GM10847 (cell line): ENCODE data around the gene MRPL49.

ENCODE experiments used
- POLR2A ChIP-seq: IDR thresholded peaks from 2 replicates; pipeline ENCODE4 v1.6.1; 2011; ENCODE audit not compliant: insufficient read length; ENCODE audit errors: extremely low read depth

MRPL49 gene

DNA sequence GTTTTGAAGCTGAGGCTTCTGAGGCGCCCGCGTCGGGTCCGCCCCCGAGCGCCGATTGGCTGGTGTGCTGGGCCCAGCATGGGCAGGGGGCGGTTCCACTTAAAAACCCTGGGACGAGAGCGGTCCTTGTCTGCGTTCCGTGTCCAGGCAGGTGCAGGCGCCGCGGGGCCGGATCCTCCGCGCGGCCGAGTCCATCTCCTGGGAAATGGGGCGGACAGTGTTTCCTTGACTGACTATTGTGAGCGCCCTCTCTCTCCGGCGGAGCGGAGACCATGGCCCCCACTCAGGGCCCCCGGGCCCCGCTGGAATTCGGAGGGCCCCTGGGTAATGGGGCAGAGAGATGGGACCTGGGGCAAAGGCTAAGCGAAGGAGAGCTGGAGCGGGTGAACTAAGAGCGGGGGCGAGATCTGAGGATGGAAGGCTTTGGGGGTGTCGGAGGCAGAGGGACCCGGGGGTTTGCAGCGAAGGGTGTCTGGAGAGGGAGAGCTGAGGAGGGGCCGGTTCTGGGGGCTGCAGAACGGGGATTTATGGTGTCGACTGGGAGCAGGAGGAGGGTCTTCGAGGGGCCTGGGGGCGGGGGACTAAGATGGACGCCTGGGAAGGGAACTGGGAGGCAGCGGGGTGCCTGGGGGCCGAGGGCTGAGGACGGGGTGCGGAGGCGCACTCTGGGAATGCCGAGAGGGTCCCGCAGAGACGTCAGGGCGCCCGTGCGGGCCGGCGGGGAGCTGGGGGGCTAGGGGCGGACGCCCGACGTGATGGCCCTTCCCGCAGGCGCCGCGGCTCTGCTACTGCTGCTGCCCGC lies 10.2 kb upstream of the MRPL49 start, which contains the start of gene TM7SF2:
Gene TM7SF2, plus strand, starts transcription at position 129 of the 802 bp plus-strand sequence. Its CDS starts 144 bp downstream, at position 273.
- peak; percentile 97 for TF ChIP-seq POLR2A

DNA sequence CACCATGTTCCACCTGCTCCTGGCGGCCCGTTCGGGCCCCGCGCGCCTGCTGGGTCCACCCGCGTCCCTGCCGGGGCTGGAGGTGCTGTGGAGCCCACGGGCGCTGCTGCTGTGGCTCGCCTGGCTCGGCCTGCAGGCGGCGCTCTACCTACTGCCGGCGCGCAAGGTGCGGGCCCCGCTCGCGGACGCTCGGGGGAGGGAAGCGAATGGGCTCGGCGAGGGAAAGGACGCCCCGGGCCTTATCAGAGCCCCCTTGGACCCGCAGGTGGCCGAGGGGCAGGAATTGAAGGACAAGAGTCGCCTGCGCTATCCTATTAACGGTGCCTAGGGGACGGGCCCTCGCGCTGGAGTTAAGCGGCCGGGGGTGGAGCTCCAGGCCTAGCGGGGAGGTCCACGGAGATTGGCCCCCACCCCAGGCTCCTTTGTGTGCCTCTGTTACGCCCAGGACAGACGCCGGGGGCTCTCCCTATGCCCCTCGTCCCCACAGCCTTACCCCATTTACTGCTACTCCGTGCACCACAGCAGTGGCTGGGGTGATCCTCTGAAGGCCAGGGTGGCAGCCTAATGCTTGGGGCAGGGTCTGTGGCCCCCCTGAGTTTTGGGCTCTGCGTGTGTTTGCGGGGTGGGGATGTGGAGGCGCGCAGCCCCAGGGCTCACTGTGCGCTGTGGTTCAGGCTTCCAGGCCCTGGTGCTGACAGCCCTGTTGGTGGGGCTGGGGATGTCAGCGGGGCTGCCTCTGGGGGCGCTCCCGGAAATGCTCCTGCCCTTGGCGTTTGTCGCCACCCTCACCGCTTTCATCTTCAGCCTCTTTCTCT lies 9.4 kb upstream of the MRPL49 start:
- TF ChIP-seq POLR2A: no peak

DNA sequence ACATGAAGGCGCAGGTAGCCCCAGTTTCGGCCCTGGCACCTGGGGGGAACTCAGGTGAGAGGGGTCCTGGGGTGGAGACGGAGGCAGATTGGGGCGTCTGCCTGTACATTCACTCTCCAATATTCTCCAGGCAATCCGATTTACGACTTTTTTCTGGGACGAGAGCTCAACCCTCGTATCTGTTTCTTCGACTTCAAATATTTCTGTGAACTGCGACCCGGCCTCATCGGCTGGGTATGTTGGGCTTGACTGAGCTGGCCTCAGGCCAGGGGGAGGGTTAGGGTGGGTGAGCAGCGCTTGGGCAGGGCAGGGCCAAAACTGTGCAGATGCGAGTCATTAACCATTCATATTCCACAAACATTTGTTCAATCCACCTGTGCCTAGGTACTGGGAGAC lies 8.8 kb upstream of the MRPL49 start:
- no peak for TF ChIP-seq POLR2A

DNA sequence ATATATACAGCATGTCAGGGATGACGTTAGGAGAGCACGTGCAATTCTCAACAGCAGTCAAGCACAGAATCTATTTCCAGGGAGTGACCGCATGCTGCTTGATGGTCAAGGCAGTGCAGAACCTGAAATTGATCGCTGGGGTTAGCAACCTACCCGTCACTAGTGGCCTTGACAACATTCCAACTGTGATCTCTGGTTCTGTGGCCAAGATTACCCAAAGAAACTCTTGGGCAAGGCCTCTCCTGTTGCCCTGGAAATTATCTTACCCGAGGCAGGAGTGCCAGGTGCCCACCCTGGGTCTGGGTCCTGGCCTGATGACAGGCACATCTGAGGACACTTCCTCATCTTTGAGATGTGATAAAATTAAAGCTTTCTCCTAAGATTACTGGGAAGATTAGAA lies 8.3 kb upstream of the MRPL49 start:
- TF ChIP-seq POLR2A: no peak

DNA sequence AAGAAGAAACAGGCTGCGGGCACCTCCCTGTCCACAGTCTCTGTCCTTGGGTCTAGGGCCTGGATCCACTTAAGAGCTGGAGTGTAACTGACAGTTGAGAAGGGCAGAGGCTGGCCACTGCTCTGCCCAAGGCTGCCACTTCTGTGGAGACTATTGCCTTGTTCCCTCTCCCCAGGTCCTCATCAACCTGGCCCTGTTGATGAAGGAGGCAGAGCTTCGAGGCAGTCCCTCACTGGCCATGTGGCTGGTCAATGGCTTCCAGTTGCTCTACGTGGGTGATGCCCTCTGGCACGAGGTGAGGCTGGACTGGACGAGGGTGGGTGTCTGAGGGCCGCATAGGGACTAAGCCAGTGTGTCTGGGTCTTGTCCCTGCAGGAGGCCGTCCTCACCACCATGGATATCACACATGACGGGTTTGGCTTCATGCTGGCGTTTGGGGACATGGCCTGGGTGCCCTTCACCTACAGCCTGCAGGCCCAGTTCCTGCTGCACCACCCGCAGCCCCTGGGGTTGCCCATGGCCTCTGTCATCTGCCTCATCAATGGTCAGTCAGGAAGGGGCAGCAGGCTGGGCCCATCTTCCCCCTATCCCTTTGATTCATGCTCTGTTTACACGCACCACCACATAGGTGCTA lies 7.5 kb upstream of the MRPL49 start:
- no peak for TF ChIP-seq POLR2A

DNA sequence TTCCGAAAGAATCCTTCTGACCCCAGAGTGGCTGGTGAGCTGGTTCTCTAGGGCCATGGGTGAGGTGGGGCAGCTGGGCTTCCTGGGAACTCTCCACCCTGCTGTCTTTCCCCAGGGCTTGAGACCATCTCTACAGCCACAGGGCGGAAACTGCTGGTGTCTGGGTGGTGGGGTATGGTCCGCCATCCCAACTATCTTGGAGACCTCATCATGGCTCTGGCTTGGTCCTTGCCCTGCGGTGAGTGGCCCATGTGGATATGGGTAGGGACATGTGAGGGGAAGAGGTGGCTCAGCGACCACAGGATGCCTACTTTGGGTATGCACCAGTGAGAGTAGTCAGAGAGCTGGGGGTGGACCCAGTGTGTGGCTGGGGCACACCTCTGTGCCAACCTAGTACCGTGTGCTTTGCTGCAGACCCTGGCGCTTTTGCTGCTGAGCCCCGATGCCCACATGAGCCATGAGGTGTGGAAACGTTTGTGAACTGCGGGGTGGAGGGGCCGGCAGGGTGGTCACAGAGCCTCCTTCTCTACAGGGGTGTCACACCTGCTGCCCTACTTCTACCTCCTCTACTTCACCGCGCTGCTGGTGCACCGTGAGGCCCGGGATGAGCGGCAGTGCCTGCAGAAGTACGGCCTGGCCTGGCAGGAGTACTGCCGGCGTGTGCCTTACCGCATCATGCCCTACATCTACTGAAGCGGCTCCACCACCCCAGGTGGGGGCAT lies 6.6 kb upstream of the MRPL49 start:
- TF ChIP-seq POLR2A: no peak

DNA sequence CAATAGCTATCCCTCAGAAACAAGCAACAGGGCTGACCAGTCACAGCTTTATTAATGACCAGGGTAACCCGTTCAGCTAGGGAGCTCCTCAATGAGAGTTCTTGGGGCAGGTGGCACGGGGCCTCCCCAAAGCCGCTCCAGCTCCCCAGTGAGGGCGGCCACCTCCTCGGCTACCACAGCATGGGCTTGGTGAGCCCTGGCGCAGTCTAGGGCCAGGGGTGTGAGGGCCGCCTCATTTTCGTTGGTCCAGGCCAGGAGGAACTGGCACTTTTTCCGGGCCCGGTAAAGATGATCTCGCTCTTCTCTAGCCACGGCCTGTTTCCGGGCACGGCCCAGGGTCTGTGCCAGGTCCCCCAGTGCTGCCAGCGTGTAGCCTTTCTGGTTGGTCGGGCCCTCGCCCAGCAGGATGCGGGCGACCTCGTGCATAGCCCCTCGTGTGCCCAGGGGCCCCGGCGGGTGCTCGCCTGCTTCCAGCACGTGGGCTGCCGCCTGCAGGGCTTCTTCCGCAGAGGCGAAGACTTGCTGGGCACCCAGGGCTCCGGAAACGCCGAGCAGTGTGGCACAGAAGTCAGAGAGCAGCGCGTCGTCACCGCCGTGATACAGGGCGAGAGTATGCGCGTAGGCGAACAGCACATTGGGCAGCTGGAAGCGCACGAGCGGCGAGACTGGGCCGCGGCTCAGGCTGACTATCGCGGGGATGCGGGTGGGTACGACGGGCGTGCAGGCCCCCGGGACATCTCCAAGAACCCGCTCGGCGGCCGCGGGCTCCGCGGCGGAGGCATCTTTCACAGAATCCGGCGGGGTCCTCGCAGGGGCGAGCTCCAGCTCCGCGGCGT lies 5.5 kb upstream of the MRPL49 start:
- no peak for TF ChIP-seq POLR2A

DNA sequence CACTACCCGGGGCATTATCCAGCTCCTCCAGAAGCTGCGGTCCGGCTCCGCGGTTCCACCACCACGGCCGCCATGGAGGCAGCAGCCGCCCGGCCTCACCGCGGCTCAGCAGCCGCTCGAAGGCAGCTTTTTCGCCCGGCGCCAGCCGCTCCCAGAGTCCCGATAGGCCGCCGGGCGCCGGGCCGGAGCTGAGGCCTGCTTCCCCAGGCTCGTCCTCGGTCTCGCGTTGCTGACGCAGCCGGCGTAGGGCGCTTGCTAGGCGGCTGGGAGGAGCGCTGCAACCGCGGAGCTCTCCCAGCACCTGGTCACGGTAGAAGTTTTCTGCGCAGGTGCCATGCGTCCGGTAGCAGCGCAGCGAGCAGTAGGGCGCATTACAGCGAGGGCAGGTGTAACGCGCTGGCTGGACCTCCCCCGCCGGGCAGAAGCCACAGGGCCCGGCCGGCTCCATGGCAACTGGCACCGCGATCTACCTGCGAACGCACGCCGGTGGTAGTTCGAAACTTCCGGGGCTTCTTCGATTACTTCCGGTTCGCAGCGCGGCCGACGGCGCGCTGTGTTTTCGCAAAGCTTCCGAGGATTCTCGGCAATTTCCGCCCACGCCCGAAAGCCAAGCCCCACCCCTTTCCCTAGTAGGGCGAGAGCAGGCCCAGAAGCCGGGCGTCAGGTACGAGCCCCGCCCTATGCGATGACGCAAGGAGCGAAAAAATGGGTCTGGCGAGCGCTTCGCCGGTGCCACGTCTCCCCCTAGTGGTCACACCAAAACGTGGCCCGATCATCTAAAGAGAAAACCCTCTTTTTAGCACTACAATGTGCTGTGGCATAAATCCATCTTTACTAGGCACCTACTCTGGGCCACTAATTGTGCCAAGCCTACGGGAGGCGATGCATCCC lies 4.7 kb upstream of the MRPL49 start, which contains the start of gene ZNHIT2:
Gene ZNHIT2, minus strand, starts transcription at position 496 of the 891 bp plus-strand sequence. Its CDS starts 48 bp downstream, at position 448.
- peak; percentile 79 for TF ChIP-seq POLR2A

DNA sequence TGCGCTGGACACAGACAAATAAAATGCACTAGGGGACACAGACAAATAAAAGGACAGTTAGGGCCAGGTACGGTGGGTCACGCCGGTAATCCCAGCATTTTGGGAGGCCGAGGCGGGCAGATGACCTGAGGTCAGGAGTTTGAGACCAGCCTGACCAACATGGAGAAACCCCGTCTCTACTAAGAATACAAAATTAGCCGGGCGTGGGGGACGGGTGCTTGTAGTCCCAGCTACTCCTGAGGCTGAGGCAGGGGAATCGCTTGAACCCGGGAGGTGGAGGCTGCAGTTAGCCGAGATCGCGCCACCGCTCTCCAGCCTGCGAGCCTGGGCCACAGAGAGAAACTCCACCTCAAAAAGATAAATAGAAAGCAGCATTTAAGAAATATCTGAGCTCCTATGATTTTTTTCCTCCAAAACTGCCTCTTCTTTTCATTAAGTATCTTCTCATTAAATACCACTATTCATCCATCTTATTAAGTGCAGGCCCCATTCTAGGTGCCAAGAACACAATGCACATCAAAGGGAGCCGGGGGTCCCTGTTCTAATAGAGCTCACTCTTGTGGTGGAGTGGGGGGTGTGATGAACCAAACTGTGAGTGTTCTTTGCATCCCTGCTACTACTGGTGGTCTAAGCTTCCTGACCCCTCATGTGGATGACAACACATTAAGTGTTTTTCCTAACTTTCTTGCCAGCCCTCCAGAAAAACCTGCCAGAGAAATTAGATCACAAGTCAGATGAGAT lies 3.9 kb upstream of the MRPL49 start:
- TF ChIP-seq POLR2A: no peak

DNA sequence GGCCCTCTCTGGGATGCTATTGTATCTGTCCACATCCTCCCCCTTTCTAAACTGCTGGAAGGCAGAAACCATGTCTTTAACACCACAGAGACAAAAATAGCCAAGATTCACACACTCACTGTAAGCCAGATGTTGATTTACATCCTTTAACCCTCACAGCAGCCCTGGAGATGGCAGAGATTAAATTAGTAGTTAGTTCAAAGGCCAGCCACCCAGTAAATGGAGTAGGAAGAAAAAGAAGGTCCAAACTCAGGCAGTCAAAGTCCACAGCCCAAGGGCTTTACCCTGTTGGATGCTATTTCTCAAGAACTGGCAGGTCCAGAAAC lies 2.5 kb upstream of the MRPL49 start:
- no peak for TF ChIP-seq POLR2A

DNA sequence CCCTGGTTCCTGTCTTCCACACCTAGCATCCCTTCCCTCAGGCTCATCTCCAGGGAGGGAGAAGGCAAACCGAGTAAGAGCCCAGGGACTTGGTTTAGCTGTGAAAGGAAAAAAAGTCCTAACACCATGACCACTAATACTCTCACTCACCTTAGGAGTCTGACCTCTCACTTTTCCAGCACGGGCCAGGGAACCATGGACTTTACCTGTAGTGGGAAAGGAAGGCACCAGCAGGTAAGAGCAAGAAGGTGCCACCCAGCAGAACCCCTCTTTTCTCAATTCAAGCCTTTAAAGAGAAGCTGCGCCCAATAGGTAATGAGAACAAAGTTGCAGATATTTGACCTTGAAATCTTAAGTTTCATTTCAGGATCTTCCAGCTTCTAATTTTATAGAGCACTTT lies 1.3 kb upstream of the MRPL49 start:
- TF ChIP-seq POLR2A: no peak

DNA sequence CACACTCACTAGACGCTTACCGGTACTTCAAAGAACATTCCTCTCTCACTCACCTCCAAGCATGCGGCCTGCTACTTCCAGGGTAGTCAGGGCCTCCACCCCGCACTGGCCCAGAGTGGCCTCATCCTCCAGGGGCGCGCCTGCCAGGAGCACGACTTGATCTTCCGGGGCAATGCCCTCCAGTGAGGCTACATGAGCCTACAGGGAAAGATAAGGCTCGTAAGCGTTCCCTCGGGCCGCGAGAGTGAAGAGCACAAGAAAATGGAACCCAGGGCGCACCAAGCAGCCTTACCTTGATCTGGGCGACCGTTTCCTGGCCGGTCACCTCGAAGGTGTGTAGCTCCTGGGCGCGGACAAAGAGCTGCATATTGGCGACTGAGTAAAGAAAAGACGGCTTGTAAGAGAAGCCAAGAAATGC lies 665 bp upstream of the MRPL49 start:
- no peak for TF ChIP-seq POLR2A
